ENCODE data around the gene SYNPR.

Gene SYNPR

GRCh38 chr3:63304421-63304820 lies 26.3 kb downstream of the SYNPR start:
- no peak for DNase-seq (ENCODE audit: low read depth in 2 of 2)

GRCh38 chr3:63308072-63308471 lies 30.0 kb downstream of the SYNPR start:
- no peak for DNase-seq (ENCODE audit: low read depth in 2 of 2)

- DNase-seq (ENCODE audit: low read depth in 2 of 2) = no peak
Measured at GRCh38 chr3:63309768-63310167, 31.7 kb downstream of the SYNPR start.

- no peak for DNase-seq (ENCODE audit: low read depth in 2 of 2)
Measured at GRCh38 chr3:63323766-63324165, 45.7 kb downstream of the SYNPR start.

GRCh38 chr3:63324621-63325020 lies 46.5 kb downstream of the SYNPR start:
- no peak for DNase-seq (ENCODE audit: low read depth in 2 of 2)

GRCh38 chr3:63325386-63325785 lies 47.3 kb downstream of the SYNPR start:
- no peak for DNase-seq (ENCODE audit: low read depth in 2 of 2)

- DNase-seq (ENCODE audit: low read depth in 2 of 2) = peak in 1 of 2 experiments; percentile 4
Measured at GRCh38 chr3:63328365-63328764, 50.3 kb downstream of the SYNPR start.

- DNase-seq (ENCODE audit: low read depth in 2 of 2) = no peak
Measured at GRCh38 chr3:63331520-63331919, 53.4 kb downstream of the SYNPR start.

GRCh38 chr3:63333815-63334214 lies 55.7 kb downstream of the SYNPR start:
- no peak for DNase-seq (ENCODE audit: low read depth in 2 of 2)

- DNase-seq (ENCODE audit: low read depth in 2 of 2) = no peak
Measured at GRCh38 chr3:63338351-63338750, 60.2 kb downstream of the SYNPR start.

GRCh38 chr3:63343674-63344073 lies 65.6 kb downstream of the SYNPR start:
- DNase-seq (ENCODE audit: low read depth in 2 of 2) = peak; percentile 99

- DNase-seq (ENCODE audit: low read depth in 2 of 2) = no peak
Measured at GRCh38 chr3:63344661-63345060, 66.6 kb downstream of the SYNPR start.

GRCh38 chr3:63349583-63350573 lies 71.8 kb downstream of the SYNPR start:
- DNase-seq (ENCODE audit: low read depth in 2 of 2) = peak; percentile 40 to 45

- DNase-seq (ENCODE audit: low read depth in 2 of 2) = peak; percentile 35 to 42
Measured at GRCh38 chr3:63351159-63352007, 73.3 kb downstream of the SYNPR start.

GRCh38 chr3:63352008-63352279 lies 73.8 kb downstream of the SYNPR start:
- DNase-seq (ENCODE audit: low read depth in 2 of 2) = no peak

GRCh38 chr3:63353383-63353782 lies 75.3 kb downstream of the SYNPR start:
- peak in 1 of 2 experiments; percentile 9 for DNase-seq (ENCODE audit: low read depth in 2 of 2)

- DNase-seq (ENCODE audit: low read depth in 2 of 2) = no peak
Measured at GRCh38 chr3:63354160-63354559, 76.1 kb downstream of the SYNPR start.

GRCh38 chr3:63355809-63356208 lies 77.7 kb downstream of the SYNPR start:
- peak; percentile 70 to 74 for DNase-seq (ENCODE audit: low read depth in 2 of 2)

GRCh38 chr3:63364495-63364894 lies 86.4 kb downstream of the SYNPR start:
- DNase-seq (ENCODE audit: low read depth in 2 of 2) = peak in 1 of 2 experiments; percentile 20

- DNase-seq (ENCODE audit: low read depth in 2 of 2) = no peak
Measured at GRCh38 chr3:63364910-63365309, 86.8 kb downstream of the SYNPR start.

GRCh38 chr3:63365671-63366070 lies 87.6 kb downstream of the SYNPR start:
- DNase-seq (ENCODE audit: low read depth in 2 of 2) = no peak

GRCh38 chr3:63370094-63370493 lies 92.0 kb downstream of the SYNPR start:
- no peak for DNase-seq (ENCODE audit: low read depth in 2 of 2)

GRCh38 chr3:63383040-63383439 lies 104.9 kb downstream of the SYNPR start:
- no peak for DNase-seq (ENCODE audit: low read depth in 2 of 2)

All from fibroblast of skin of left quadriceps (primary cell).